PC-3 (cell line): Measurements from ENCODE around the gene TMEM126B.
"Not testable (repeated sequence)": the region's sequence is repeated elsewhere in the genome, so short reads cannot be mapped to it uniquely, and the experiment has no call there.

Experiments
- CTCF ChIP-seq: fragments of 300-600 bp; sonication (generic); conservative IDR thresholded peaks from 2 replicates; pipeline ENCODE4 v1.5.1; 2017; ENCODE audit warnings: antibody characterized with exemption, low read depth, mild to moderate bottlenecking, low read length
- EZH2 ChIP-seq: fragments of 300-600 bp; sonication (generic); IDR thresholded peaks from one replicate; pipeline ENCODE4 v1.6.1; 2017; ENCODE audit warnings: antibody characterized with exemption, mild to moderate bottlenecking, low read length; ENCODE audit not compliant: unreplicated experiment
- EZH2phosphoT487 ChIP-seq: fragments of 300-600 bp; sonication (generic); IDR thresholded peaks from 2 replicates; pipeline ENCODE4 v1.6.1; 2018; ENCODE audit warnings: mild to moderate bottlenecking, antibody characterized with exemption, low read length, borderline replicate concordance

DNA sequence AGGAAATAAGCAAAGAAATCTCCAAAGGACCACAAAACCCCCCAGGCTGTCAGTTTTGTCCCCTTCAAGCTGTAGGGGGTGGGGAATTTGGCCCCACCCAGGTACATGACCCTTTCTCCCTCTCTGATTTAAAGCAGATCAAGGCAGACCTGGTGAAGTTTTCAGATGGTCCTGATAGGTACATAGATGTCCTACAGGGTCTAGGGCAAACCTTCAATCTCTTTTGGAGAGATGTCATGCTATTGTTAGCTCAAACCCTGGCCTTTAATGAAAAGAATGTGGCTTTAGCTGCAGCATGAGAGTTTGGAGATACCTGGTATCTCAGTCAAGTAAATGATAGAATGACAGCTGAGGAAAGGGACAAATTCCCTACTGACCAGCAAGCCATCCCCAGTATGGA, 19.8 kb upstream of the TMEM126B start:
- TF ChIP-seq EZH2phosphoT487, EZH2, CTCF: not testable (repeated sequence)
